ENCODE data around the gene DEGS2.

GRCh38 chr14:100173353-100173752 lies 13.9 kb upstream of the DEGS2 start:
- TF ChIP-seq, protein P1, sequence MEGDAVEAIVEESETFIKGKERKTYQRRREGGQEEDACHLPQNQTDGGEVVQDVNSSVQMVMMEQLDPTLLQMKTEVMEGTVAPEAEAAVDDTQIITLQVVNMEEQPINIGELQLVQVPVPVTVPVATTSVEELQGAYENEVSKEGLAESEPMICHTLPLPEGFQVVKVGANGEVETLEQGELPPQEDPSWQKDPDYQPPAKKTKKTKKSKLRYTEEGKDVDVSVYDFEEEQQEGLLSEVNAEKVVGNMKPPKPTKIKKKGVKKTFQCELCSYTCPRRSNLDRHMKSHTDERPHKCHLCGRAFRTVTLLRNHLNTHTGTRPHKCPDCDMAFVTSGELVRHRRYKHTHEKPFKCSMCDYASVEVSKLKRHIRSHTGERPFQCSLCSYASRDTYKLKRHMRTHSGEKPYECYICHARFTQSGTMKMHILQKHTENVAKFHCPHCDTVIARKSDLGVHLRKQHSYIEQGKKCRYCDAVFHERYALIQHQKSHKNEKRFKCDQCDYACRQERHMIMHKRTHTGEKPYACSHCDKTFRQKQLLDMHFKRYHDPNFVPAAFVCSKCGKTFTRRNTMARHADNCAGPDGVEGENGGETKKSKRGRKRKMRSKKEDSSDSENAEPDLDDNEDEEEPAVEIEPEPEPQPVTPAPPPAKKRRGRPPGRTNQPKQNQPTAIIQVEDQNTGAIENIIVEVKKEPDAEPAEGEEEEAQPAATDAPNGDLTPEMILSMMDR (IDR thresholded peaks at IDR 0.05; ENCODE audit: low read length): no peak
- TF ChIP-seq EZH2phosphoT487 (IDR thresholded peaks at IDR 0.05; ENCODE audit: low read length) (no peak), EZH2 (optimal IDR thresholded peaks at IDR 0.05; ENCODE audit: low read depth, low read length) (no peak)
